WTC11 (cell line): ENCODE results near the gene THUMPD3. TPM values are rescaled to one million over a fixed set of nuclear protein-coding genes. Genes with fewer than 3 reads are reported as not detected.

Experiments
- AFF4 ChIP-seq: sonication (generic); formaldehyde crosslinking; IDR thresholded peaks from 2 replicates; pipeline ENCODE4 v1.8.1; 2023; ENCODE audit warnings: mild to moderate bottlenecking, missing genetic modification reagents, borderline replicate concordance
- CREB1 ChIP-seq: sonication (generic); formaldehyde crosslinking; IDR thresholded peaks from 2 replicates; pipeline ENCODE4 v1.8.0; 2023; ENCODE audit warnings: mild to moderate bottlenecking, missing genetic modification reagents
- CREM ChIP-seq: sonication (generic); formaldehyde crosslinking; IDR thresholded peaks from 2 replicates; pipeline ENCODE4 v1.8.1; 2022; ENCODE audit warnings: mild to moderate bottlenecking, missing genetic modification reagents, moderate library complexity
- GRHL2 ChIP-seq: fragments of 250-450 bp; sonication (Bioruptor Pico); IDR thresholded peaks from 2 replicates; pipeline ENCODE4 v1.8.0; 2022; ENCODE audit warnings: mild to moderate bottlenecking, moderate library complexity; ENCODE audit not compliant: insufficient replicate concordance, severe bottlenecking
- GTF2I ChIP-seq: fragments of 250-450 bp; sonication (Bioruptor Pico); conservative IDR thresholded peaks from 2 replicates; pipeline ENCODE4 v1.4.0; 2021; ENCODE audit warnings: mild to moderate bottlenecking
- MYBL2 ChIP-seq: sonication (generic); formaldehyde crosslinking; IDR thresholded peaks from 2 replicates; pipeline ENCODE4 v1.8.1; 2023; ENCODE audit warnings: mild to moderate bottlenecking, moderate library complexity, missing genetic modification reagents
- NR3C1 ChIP-seq: sonication (generic); formaldehyde crosslinking; conservative IDR thresholded peaks from 2 replicates; pipeline ENCODE4 v1.8.1; 2023; ENCODE audit warnings: low read depth, mild to moderate bottlenecking, missing genetic modification reagents
- PRDM15 ChIP-seq: sonication (generic); formaldehyde crosslinking; IDR thresholded peaks from 2 replicates; pipeline ENCODE4 v1.8.0; 2022; ENCODE audit warnings: missing genetic modification reagents
- SMAD4 ChIP-seq: sonication (generic); formaldehyde crosslinking; IDR thresholded peaks from 2 replicates; pipeline ENCODE4 v1.8.0; 2022; ENCODE audit warnings: mild to moderate bottlenecking, missing genetic modification reagents
- ZBTB43 ChIP-seq: sonication (generic); formaldehyde crosslinking; IDR thresholded peaks from 2 replicates; pipeline ENCODE4 v1.8.1; 2023; ENCODE audit warnings: mild to moderate bottlenecking, missing genetic modification reagents
- ZNF219 ChIP-seq: sonication (generic); formaldehyde crosslinking; IDR thresholded peaks from 2 replicates; pipeline ENCODE4 v1.8.0; 2023; ENCODE audit warnings: missing genetic modification reagents, mild to moderate bottlenecking, borderline replicate concordance
- ZNF671 ChIP-seq: fragments of 250-450 bp; sonication (Bioruptor Pico); IDR thresholded peaks from 2 replicates; pipeline ENCODE4 v1.8.0; 2021; ENCODE audit warnings: mild to moderate bottlenecking
- ZSCAN18 ChIP-seq: fragments of 250-450 bp; sonication (Bioruptor Pico); IDR thresholded peaks from 2 replicates; pipeline ENCODE4 v2.1.2; 2022; ENCODE audit warnings: mild to moderate bottlenecking, moderate library complexity
- total RNA-seq: library from RNA; stranded (reverse); gene quantifications from 3 replicates; pipeline ENCODE4 v1.2.3, GENCODE V29; 2021
- TF ChIP-seq, protein P1 (sequence below): fragments of 250-450 bp; sonication (Bioruptor Pico); IDR thresholded peaks from 2 replicates; pipeline ENCODE4 v1.9.0; 2021; ENCODE audit warnings: mild to moderate bottlenecking, borderline replicate concordance
- TF ChIP-seq, protein P2 (sequence below): sonication (generic); formaldehyde crosslinking; IDR thresholded peaks from 2 replicates; pipeline ENCODE4 v1.8.1; 2022; ENCODE audit warnings: mild to moderate bottlenecking, missing genetic modification reagents, moderate library complexity, borderline replicate concordance
- TF ChIP-seq, protein P3 (sequence below): sonication (generic); formaldehyde crosslinking; IDR thresholded peaks from 2 replicates; pipeline ENCODE4 v1.8.0; 2023; ENCODE audit warnings: missing genetic modification reagents, mild to moderate bottlenecking, borderline replicate concordance

The THUMPD3 gene
- total RNA-seq, 1 experiment from 2014 or later: 67.5 TPM

DNA sequence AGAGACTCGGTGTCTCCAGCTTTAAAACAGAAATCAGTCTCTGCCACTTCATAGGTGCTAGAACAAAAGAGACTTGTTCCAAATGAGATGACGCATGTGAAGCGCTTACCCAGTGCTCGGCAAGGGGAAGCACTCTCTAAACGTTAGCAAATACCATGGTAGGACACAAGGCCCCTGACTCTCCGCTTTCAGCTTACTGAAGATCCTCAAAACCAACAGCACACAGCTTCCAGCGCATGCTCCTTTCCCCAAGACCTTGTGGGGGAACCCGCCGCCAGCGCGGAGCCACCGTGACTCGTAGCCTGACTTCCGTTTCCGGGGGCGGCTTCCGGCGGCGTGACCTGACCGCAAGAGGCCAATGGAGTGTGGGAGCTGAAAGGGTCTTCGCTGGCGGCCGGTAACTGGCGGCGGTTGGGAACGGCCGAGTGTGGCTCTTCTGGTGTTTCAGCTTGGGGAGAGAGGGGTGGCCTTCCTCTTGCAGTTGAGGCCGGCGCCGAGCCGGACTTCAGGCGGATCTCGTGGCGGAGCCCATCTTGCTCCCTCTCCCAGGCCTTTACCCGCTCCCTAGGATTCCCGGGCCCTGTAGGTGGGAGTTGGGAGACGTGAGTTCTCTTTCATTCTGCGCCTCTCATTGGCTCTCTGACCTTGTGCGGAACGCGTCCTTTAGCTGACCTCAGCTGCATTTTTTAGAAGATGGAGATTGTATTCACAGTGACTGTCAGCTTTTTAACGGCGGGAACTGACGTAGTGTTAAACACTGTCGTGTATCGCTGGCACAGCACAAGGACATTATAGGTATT, at the start of gene THUMPD3 (continued):
- TF ChIP-seq PRDM15 (CRISPR knock-in tag) (0 out of 2 replicates have a peak, but pooled peaks have one; percentile 11), SMAD4 (CRISPR knock-in tag) (peak; percentile 75; the same call in 1 of the 2 replicates), CREB1 (CRISPR knock-in tag) (0 out of 2 replicates have a peak, but pooled peaks have one; percentile 55), GTF2I (CRISPR knock-in tag) (no peak), AFF4 (CRISPR knock-in tag) (no peak), NR3C1 (CRISPR knock-in tag) (no peak), GRHL2 (CRISPR knock-in tag) (no peak), ZNF219 (CRISPR knock-in tag) (no peak), ZSCAN18 (CRISPR knock-in tag) (no peak), ZNF671 (CRISPR knock-in tag) (no peak), MYBL2 (peak; percentile 92), ZBTB43 (CRISPR knock-in tag) (peak; percentile 90; the same call in 1 of the 2 replicates), CREM (CRISPR knock-in tag) (peak; percentile 71; the same call in 1 of the 2 replicates)
- TF ChIP-seq, protein P1, sequence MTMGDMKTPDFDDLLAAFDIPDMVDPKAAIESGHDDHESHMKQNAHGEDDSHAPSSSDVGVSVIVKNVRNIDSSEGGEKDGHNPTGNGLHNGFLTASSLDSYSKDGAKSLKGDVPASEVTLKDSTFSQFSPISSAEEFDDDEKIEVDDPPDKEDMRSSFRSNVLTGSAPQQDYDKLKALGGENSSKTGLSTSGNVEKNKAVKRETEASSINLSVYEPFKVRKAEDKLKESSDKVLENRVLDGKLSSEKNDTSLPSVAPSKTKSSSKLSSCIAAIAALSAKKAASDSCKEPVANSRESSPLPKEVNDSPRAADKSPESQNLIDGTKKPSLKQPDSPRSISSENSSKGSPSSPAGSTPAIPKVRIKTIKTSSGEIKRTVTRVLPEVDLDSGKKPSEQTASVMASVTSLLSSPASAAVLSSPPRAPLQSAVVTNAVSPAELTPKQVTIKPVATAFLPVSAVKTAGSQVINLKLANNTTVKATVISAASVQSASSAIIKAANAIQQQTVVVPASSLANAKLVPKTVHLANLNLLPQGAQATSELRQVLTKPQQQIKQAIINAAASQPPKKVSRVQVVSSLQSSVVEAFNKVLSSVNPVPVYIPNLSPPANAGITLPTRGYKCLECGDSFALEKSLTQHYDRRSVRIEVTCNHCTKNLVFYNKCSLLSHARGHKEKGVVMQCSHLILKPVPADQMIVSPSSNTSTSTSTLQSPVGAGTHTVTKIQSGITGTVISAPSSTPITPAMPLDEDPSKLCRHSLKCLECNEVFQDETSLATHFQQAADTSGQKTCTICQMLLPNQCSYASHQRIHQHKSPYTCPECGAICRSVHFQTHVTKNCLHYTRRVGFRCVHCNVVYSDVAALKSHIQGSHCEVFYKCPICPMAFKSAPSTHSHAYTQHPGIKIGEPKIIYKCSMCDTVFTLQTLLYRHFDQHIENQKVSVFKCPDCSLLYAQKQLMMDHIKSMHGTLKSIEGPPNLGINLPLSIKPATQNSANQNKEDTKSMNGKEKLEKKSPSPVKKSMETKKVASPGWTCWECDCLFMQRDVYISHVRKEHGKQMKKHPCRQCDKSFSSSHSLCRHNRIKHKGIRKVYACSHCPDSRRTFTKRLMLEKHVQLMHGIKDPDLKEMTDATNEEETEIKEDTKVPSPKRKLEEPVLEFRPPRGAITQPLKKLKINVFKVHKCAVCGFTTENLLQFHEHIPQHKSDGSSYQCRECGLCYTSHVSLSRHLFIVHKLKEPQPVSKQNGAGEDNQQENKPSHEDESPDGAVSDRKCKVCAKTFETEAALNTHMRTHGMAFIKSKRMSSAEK (CRISPR knock-in tag): no peak
- TF ChIP-seq, protein P2, sequence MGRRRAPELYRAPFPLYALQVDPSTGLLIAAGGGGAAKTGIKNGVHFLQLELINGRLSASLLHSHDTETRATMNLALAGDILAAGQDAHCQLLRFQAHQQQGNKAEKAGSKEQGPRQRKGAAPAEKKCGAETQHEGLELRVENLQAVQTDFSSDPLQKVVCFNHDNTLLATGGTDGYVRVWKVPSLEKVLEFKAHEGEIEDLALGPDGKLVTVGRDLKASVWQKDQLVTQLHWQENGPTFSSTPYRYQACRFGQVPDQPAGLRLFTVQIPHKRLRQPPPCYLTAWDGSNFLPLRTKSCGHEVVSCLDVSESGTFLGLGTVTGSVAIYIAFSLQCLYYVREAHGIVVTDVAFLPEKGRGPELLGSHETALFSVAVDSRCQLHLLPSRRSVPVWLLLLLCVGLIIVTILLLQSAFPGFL (CRISPR knock-in tag): 0 out of 2 replicates have a peak, but pooled peaks have one; percentile 25
- TF ChIP-seq, protein P3, sequence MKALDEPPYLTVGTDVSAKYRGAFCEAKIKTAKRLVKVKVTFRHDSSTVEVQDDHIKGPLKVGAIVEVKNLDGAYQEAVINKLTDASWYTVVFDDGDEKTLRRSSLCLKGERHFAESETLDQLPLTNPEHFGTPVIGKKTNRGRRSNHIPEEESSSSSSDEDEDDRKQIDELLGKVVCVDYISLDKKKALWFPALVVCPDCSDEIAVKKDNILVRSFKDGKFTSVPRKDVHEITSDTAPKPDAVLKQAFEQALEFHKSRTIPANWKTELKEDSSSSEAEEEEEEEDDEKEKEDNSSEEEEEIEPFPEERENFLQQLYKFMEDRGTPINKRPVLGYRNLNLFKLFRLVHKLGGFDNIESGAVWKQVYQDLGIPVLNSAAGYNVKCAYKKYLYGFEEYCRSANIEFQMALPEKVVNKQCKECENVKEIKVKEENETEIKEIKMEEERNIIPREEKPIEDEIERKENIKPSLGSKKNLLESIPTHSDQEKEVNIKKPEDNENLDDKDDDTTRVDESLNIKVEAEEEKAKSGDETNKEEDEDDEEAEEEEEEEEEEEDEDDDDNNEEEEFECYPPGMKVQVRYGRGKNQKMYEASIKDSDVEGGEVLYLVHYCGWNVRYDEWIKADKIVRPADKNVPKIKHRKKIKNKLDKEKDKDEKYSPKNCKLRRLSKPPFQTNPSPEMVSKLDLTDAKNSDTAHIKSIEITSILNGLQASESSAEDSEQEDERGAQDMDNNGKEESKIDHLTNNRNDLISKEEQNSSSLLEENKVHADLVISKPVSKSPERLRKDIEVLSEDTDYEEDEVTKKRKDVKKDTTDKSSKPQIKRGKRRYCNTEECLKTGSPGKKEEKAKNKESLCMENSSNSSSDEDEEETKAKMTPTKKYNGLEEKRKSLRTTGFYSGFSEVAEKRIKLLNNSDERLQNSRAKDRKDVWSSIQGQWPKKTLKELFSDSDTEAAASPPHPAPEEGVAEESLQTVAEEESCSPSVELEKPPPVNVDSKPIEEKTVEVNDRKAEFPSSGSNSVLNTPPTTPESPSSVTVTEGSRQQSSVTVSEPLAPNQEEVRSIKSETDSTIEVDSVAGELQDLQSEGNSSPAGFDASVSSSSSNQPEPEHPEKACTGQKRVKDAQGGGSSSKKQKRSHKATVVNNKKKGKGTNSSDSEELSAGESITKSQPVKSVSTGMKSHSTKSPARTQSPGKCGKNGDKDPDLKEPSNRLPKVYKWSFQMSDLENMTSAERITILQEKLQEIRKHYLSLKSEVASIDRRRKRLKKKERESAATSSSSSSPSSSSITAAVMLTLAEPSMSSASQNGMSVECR (CRISPR knock-in tag): peak; percentile 92
